Jurkat, Clone E6-1 (cell line): ENCODE data around the gene TRPM5.

ENCODE experiments used
- DNase-seq: peaks from one replicate; pipeline ENCODE4 v3.0.0-alpha.2; 2011; ENCODE audit warnings: low read depth, low spot score
- H3K4me3 ChIP-seq: 2 replicates; pipeline ENCODE4 v1.5.1; 2011; ENCODE audit warnings: mild to moderate bottlenecking, low read length, control low read depth, moderate library complexity

TRPM5 gene

GRCh38 chr11:2399488-2400068 is 44.7 kb downstream of the TRPM5 start:
- peak overlapping the region; percentile 81 for H3K4me3 ChIP-seq
- no peak for DNase-seq

- H3K4me3 ChIP-seq: peak overlapping the region; percentile 81
- DNase-seq: no peak
These were observed 45.5 kb downstream of the TRPM5 start for GRCh38 chr11:2398664-2399355.

GRCh38 chr11:2397005-2397404 is 47.3 kb downstream of the TRPM5 start:
- H3K4me3 ChIP-seq: no peak overlapping the region
- DNase-seq: no peak

- no peak overlapping the region for H3K4me3 ChIP-seq
These were observed 47.8 kb downstream of the TRPM5 start for GRCh38 chr11:2396471-2396870.

GRCh38 chr11:2395856-2396255 is 48.5 kb downstream of the TRPM5 start:
- DNase-seq: no peak
- H3K4me3 ChIP-seq: no peak overlapping the region

More at GRCh38 chr11:2396471-2396870, 47.8 kb downstream of the TRPM5 start:
- DNase-seq: no peak

GRCh38 chr11:2395211-2395730 is 49.0 kb downstream of the TRPM5 start:
- DNase-seq: no peak
- no peak overlapping the region for H3K4me3 ChIP-seq

GRCh38 chr11:2394818-2395105 is 49.6 kb downstream of the TRPM5 start:
- H3K4me3 ChIP-seq: no peak overlapping the region
- no peak for DNase-seq
